Measurements from ENCODE around the gene KCNH2. TPM values are rescaled to one million over a fixed set of nuclear protein-coding genes. Genes with fewer than 3 reads are reported as not detected.
"Not testable (repeated sequence)": the region's sequence is repeated elsewhere in the genome, so short reads cannot be mapped to it uniquely, and the experiment has no call there.

Gene KCNH2
- total RNA-seq, 1 experiment from 2014 or later, result 0.05 TPM

DNA sequence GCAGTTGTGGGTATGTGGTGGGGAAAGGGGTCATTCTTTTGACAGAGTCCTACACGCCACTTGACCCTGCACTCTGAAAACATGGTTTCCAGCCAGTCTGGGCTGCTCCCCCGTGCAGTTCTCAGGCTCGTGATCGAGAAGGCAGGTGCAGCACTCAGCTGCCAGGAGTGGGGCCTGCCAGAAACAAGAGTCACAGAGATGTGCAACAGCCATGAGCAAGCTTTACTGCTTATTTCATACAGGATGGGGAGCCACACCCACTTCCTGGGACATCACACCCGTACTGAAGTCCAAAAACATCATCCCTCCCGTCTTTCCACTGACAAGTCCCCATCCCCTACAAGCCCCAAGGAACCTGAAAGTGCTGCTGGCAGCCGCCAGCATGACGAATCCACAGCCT, 36.8 kb upstream of the KCNH2 start:
- no peak for DNase-seq (ENCODE audit: low read depth, low spot score)
- in situ Hi-C loops (cut with HindIII; ENCODE audit: low pct_unique_long_range_greater_than_20kb, low sequenced_read_pairs), result no loop called here

DNA sequence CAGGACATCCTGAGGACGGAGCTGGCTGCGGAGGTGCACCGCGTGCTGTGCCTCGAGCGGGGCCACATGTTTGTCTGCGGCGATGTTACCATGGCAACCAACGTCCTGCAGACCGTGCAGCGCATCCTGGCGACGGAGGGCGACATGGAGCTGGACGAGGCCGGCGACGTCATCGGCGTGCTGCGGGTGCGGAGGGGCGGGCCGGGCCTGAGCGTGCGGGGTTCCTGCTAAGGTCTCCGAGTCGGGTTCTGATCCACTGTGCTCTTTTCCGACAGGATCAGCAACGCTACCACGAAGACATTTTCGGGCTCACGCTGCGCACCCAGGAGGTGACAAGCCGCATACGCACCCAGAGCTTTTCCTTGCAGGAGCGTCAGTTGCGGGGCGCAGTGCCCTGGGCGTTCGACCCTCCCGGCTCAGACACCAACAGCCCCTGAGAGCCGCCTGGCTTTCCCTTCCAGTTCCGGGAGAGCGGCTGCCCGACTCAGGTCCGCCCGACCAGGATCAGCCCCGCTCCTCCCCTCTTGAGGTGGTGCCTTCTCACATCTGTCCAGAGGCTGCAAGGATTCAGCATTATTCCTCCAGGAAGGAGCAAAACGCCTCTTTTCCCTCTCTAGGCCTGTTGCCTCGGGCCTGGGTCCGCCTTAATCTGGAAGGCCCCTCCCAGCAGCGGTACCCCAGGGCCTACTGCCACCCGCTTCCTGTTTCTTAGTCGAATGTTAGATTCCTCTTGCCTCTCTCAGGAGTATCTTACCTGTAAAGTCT, 35.8 kb upstream of the KCNH2 start:
- in situ Hi-C loops (cut with HindIII; ENCODE audit: low pct_unique_long_range_greater_than_20kb, low sequenced_read_pairs), result no loop called here
- DNase-seq (ENCODE audit: low read depth, low spot score), result no peak

DNA sequence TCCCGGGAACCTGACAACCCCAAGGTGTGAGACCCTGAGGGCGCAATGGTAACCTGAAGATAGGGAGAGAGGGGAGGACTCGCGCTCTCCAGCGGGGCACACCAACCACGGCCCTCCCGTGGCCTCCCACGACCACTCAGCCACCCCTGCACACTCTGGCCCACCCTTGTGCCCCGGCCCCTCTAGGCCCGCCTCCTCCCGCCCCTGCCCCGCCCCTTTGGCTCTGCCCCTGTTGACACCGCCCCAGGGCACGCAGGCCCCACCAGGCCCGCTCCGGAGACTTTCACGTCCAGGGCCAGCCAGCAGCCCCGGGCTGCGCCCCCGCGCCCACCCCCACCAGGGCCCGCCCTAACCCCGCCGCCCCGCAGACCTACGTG, 35.2 kb upstream of the KCNH2 start:
- in situ Hi-C loops (cut with HindIII; ENCODE audit: low pct_unique_long_range_greater_than_20kb, low sequenced_read_pairs), result no loop called here
- DNase-seq (ENCODE audit: low read depth, low spot score), result no peak

DNA sequence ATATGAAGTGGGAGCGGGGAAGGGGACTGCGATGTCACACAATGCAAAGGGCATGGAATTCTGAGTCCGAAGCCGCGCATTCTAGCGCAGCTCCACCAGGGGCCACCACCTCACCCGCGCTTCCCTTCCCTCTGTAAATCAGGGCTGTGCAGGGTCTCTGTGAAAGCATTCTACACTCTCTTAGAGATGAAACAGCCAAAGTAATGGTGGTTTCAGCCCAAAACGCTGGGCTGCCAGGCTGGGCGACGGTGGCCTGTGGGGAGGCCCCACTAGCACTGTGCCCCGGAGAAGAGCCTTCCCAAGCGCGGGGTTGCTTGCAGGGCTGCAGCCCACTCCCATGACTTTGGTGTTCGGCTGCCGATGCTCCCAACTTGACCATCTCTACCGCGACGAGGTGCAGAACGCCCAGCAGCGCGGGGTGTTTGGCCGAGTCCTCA, 34.8 kb upstream of the KCNH2 start:
- in situ Hi-C loops (cut with HindIII; ENCODE audit: low pct_unique_long_range_greater_than_20kb, low sequenced_read_pairs), result no loop called here
- DNase-seq (ENCODE audit: low read depth, low spot score), result peak; percentile 66

DNA sequence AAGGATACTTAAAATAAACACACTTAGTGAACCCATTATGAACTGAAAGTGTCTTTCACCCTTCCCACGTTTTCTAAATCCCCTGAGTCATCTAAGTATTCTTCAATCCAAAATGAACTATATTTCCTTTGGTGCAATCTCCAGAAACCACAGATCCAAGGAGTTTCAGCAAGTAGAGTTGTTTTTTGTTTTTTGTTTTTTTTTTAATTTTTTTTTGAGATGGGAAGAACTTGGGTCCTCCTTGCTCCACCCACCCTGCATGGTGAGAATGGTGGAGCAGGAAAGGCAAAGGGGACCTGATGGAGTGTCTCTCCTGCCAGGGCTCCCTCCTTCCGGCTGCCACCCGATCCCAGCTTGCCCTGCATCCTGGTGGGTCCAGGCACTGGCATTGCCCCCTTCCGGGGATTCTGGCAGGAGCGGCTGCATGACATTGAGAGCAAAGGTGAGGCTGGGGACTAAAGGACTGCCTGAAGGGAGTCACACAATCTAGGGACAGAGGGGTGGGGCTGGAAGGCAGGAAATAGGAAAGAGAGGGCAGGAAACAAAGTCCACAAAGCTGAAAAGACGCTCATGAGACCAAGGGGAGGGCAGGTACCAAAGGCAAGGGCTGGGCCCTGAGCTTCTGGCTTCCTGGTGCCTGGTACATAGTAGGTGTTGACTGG, 34.0 kb upstream of the KCNH2 start:
- in situ Hi-C loops (cut with HindIII; ENCODE audit: low pct_unique_long_range_greater_than_20kb, low sequenced_read_pairs), result no loop called here
- DNase-seq (ENCODE audit: low read depth, low spot score), result no peak

DNA sequence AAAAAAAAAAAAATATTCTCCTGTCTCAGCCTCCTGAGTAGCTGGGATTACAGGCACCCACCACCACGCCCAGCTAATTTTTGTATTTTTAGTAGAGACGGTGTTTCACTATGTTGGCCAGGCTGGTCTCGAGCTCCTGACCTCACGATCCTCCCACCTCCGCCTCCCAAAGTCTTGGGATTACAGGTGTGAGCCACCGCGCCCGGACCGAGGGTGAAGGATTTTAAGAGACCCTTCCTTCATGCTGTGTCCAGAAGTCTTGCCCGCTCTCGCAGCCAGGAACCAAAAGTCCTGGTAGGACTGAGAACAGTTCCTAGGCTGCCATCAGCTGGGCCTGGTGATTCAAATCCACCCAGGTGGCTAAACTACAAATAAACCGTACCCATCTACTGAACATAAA, 33.5 kb upstream of the KCNH2 start:
- DNase-seq (ENCODE audit: low read depth, low spot score); in situ Hi-C loops (cut with HindIII; ENCODE audit: low pct_unique_long_range_greater_than_20kb, low sequenced_read_pairs): not testable (repeated sequence)

DNA sequence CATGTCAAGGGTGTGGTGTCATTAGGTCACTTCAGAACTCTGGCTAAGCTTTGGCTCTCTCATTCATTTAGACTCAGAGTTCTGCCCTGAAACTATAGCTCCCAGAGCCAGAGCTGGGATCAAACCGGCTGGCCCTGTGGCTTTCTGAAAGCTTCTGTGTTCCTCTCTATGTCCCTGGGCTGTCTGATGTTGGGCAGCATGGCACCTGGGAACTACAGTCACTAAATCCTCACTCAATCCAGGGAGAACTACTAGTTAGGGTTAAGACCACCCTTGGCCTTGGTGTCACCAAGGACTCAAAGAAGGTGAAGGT, 32.9 kb upstream of the KCNH2 start:
- in situ Hi-C loops (cut with HindIII; ENCODE audit: low pct_unique_long_range_greater_than_20kb, low sequenced_read_pairs), result no loop called here
- DNase-seq (ENCODE audit: low read depth, low spot score), result no peak

DNA sequence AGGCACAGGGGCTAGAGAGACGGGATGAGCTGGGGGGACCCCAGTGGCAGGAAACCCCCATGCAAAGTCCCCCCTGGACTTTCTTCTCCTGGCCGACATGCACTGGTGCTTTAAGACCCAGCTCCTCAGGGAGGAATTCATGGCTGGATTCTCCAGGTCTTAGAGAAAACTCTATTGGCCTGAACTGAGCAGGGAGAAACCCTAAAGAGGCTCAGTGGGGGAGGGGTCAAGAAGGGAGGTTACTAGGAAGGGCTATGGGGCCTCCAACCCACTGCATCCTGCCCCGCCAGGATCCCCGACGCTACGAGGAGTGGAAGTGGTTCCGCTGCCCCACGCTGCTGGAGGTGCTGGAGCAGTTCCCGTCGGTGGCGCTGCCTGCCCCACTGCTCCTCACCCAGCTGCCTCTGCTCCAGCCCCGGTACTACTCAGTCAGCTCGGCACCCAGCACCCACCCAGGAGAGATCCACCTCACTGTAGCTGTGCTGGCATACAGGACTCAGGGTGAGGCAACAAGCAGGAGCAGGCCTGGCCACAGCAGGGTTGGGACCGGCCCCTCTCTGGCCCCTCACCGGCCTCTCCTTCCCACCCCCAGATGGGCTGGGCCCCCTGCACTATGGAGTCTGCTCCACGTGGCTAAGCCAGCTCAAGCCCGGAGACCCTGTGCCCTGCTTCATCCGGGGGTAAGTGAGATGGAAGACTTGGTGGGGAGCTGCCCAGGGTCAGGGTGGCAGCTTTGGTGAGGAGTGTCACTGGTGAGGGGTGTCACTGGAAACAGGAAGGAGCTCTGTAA, 32.4 kb upstream of the KCNH2 start:
- DNase-seq (ENCODE audit: low read depth, low spot score), result no peak
- in situ Hi-C loops (cut with HindIII; ENCODE audit: low pct_unique_long_range_greater_than_20kb, low sequenced_read_pairs), result no loop called here

DNA sequence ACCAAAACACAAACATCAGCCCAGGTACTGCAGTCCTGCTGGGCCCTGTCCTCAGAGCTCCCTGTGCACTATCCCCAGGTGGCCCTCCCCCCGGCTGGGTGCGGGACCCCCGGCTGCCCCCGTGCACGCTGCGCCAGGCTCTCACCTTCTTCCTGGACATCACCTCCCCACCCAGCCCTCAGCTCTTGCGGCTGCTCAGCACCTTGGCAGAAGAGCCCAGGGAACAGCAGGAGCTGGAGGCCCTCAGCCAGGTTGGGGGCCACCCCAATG, 31.9 kb upstream of the KCNH2 start:
- in situ Hi-C loops (cut with HindIII; ENCODE audit: low pct_unique_long_range_greater_than_20kb, low sequenced_read_pairs), result no loop called here
- DNase-seq (ENCODE audit: low read depth, low spot score), result no peak

DNA sequence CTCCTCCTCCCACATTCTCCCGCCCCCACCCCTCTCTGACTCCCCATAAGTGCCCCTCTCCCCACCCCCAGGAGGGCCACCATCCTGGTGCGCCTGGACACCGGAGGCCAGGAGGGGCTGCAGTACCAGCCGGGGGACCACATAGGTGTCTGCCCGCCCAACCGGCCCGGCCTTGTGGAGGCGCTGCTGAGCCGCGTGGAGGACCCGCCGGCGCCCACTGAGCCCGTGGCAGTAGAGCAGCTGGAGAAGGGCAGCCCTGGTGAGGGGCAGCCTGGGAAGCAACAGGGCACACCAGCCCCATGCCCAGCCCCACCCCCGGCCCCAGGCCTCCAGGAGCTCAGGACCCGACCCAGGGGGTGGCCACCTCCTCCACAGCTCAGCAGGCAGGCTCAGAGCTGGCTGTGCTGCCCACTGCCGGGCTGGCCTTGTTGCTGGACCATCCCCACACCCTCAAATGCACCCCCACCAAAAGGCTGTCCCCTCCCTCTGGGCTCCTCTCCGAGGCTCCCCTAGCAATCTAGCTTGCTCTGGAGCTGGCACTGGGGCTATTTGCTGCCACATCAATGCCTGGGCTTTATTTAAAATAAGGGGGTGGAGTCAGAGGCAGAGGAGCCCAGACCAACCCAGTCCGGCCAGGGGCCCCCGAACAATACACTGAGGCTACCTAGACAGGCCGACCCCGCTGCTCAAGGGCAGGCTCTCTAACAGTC, 31.4 kb upstream of the KCNH2 start:
- in situ Hi-C loops (cut with HindIII; ENCODE audit: low pct_unique_long_range_greater_than_20kb, low sequenced_read_pairs), result no loop called here
- DNase-seq (ENCODE audit: low read depth, low spot score), result no peak

DNA sequence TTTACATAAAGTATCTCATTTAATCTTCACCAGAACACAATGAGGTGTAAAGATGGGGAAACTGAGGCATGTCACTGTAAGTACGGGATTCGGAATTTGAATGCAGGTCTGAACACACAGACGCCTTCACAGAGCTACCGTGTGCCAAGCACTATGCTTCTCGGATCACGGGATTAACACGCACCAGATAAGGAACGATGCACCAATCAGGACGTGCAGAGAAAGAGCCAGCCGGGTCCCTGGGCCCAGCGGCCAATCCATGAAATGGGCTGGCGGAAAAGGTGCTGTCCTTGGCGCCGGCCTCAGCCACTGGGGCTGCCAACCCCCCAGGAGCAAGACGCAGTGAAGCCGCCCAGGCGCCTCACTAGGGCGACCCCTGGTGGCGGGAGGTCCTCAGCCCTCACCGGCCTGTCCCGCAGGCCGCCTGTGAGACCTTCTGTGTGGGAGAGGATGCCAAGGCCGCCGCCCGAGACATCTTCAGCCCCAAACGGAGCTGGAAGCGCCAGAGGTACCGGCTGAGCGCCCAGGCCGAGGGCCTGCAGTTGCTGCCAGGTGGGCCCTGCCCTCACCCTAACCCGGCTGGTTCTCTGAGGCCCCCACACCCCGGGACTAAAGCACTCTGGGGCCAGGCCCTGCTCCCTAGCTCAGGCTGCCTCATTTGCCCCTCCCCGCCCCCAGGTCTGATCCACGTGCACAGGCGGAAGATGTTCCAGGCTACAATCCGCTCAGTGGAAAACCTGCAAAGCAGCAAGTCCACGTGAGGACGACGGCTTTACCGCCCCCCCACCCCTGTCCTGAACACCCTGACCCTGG, 30.6 kb upstream of the KCNH2 start:
- in situ Hi-C loops (cut with HindIII; ENCODE audit: low pct_unique_long_range_greater_than_20kb, low sequenced_read_pairs), result no loop called here

DNA sequence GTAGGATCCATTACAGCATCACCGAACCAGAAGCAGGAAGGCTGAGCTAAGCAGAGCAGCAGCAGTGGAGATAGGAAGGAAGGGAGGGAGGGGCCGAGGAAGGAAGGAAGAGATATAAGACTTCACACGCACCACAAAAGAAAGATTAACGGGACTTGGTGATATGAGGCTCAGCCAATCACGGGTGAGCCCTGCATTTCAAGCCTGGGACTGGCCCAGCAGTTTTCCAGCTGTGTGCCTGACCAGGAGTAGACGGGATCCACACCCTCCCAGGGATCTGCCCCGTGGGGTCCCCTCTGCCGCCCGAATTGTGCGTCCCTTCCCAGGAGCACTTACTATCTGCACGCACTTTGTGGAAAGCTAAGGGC, 30.0 kb upstream of the KCNH2 start:
- DNase-seq (ENCODE audit: low read depth, low spot score), result no peak
- in situ Hi-C loops (cut with HindIII; ENCODE audit: low pct_unique_long_range_greater_than_20kb, low sequenced_read_pairs), result no loop called here

More for the DNA sequence above, 30.6 kb upstream of the KCNH2 start:
- no peak for DNase-seq (ENCODE audit: low read depth, low spot score)

DNA sequence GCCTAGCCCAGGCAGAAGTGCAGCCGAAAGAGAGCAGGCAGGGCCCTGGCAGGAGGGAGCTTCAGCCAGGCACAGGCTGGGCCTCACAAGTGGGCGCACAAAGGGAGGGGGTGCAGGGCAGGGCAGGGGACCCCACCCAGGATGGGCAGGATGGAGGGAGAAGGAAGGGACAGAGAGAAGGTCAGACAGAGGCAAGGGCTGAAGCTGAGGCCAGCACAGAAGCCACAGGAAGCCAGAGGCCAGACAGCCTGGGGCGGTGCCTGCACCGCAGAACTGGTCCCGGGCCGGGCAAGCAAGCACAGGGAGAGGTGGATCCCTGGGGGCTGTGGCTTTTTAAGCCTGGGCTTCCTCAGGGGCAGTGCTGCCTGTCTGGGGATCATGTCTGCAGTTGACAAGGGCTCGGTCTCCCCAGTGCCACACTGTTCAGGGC, 29.4 kb upstream of the KCNH2 start:
- in situ Hi-C loops (cut with HindIII; ENCODE audit: low pct_unique_long_range_greater_than_20kb, low sequenced_read_pairs), result no loop called here
- DNase-seq (ENCODE audit: low read depth, low spot score), result no peak

DNA sequence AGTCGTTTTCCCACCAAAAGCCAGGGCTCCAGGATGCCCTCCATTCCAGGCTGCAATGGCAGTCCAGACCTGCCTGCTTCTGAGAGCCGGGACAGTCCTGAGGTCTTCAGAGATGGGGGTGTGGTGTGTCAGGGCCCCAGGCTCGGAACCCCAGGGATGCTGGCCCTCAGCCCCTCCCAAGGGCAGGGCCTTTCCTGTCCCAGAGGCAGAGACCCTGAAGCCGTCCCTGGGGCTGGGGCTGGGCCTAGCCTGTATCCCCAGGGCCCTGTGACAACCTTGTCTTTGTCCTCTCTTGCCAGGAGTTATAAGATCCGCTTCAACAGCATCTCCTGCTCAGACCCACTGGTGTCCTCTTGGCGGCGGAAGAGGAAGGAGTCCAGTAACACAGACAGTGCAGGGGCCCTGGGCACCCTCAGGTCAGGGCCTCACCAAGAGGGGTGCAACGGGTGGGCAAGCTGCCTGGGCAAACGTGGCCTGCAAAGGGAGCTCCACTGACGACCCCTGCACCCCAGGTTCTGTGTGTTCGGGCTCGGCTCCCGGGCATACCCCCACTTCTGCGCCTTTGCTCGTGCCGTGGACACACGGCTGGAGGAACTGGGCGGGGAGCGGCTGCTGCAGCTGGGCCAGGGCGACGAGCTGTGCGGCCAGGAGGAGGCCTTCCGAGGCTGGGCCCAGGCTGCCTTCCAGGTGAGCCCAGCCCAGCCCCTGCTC, 28.6 kb upstream of the KCNH2 start:
- in situ Hi-C loops (cut with HindIII; ENCODE audit: low pct_unique_long_range_greater_than_20kb, low sequenced_read_pairs), result no loop called here
- DNase-seq (ENCODE audit: low read depth, low spot score), result no peak

DNA sequence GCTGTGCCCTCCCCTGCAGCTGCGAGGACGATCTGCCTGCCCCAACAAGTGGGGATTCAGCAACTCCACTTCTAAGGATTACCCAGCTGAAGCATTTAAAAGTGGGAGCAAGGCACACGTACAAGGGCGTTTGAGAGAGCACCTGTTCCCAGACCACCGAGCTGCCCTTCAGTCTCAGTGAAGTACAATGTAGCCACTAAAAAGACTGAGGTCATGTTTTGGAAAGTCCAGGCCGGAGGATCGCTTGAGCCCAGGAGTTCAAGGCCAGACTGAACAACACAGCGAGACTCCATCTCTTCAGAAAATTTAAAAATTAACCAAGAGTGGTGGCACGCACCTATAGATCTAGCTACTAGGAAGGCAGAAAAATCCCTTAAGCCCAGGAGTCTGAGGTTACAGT, 27.4 kb upstream of the KCNH2 start:
- DNase-seq (ENCODE audit: low read depth, low spot score), result no peak
- in situ Hi-C loops (cut with HindIII; ENCODE audit: low pct_unique_long_range_greater_than_20kb, low sequenced_read_pairs), result no loop called here

DNA sequence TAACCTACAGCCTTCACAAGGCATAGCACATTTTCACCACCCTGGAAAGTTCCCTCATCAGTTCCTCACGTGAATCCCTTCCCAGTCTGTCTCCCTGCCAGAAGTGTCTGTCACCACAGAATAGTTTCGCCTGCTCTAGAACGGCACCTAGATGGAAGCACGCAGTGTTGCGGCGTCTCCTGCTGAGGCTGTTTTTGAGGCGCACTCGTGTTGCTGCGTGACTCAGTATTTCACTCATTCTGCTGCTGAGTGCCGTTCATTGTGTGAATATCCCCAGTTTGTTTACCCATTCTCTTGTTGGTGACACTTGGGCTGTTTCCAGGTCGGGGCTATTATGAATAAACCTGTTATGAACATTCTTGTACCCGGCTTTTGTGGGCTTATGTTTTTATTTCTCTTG, 25.5 kb upstream of the KCNH2 start:
- in situ Hi-C loops (cut with HindIII; ENCODE audit: low pct_unique_long_range_greater_than_20kb, low sequenced_read_pairs), result no loop called here
- no peak for DNase-seq (ENCODE audit: low read depth, low spot score)

DNA sequence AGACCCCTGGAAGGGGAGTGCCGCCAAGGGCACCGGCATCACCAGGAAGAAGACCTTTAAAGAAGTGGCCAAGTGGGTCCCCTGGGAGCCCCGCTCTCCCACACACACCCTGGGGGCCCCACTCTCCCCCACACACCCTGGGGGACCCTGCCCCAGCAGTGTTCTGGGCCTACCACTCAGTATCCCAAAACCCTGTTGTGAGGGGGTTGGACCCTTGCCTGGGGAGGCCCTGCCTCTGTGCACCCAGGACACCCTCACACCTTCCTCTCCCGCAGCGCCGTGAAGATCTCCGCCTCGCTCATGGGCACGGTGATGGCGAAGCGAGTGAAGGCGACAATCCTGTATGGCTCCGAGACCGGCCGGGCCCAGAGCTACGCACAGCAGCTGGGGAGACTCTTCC, 23.4 kb upstream of the KCNH2 start:
- in situ Hi-C loops (cut with HindIII; ENCODE audit: low pct_unique_long_range_greater_than_20kb, low sequenced_read_pairs), result no loop called here
- DNase-seq (ENCODE audit: low read depth, low spot score), result no peak
